WTC11 (cell line): Measurements from ENCODE around the gene FGD6.

Experiments used
- EMX1 ChIP-seq: fragments of 250-450 bp; sonication (Bioruptor Pico); IDR thresholded peaks from 2 replicates; pipeline ENCODE4 v1.8.0; 2021; ENCODE audit warnings: mild to moderate bottlenecking
- ESRRA ChIP-seq: sonication (generic); formaldehyde crosslinking; IDR thresholded peaks from 2 replicates; pipeline ENCODE4 v1.8.1; 2022; ENCODE audit warnings: mild to moderate bottlenecking, missing genetic modification reagents, borderline replicate concordance
- IRF2 ChIP-seq: sonication (generic); formaldehyde crosslinking; IDR thresholded peaks from 2 replicates; pipeline ENCODE4 v1.8.0; 2022; ENCODE audit warnings: low read depth, missing genetic modification reagents, borderline replicate concordance
- JUN ChIP-seq: sonication (generic); formaldehyde crosslinking; IDR thresholded peaks from 2 replicates; pipeline ENCODE4 v1.8.0; 2023; ENCODE audit warnings: mild to moderate bottlenecking, missing genetic modification reagents
- NFYB ChIP-seq: sonication (generic); formaldehyde crosslinking; conservative IDR thresholded peaks from 2 replicates; pipeline ENCODE4 v1.8.0; 2022; ENCODE audit warnings: low read depth, missing genetic modification reagents
- SP1 ChIP-seq: sonication (generic); formaldehyde crosslinking; conservative IDR thresholded peaks from 2 replicates; pipeline ENCODE4 v1.8.1; 2022; ENCODE audit warnings: missing genetic modification reagents
- TCF7 ChIP-seq: sonication (generic); formaldehyde crosslinking; IDR thresholded peaks from 2 replicates; pipeline ENCODE4 v1.8.0; 2022; ENCODE audit warnings: mild to moderate bottlenecking, low read depth, missing genetic modification reagents, moderate library complexity
- TF ChIP-seq, protein P1 (sequence below): sonication (generic); formaldehyde crosslinking; IDR thresholded peaks from 2 replicates; pipeline ENCODE4 v1.8.1; 2023; ENCODE audit warnings: mild to moderate bottlenecking, moderate library complexity, missing genetic modification reagents
- TF ChIP-seq, protein P2 (sequence below): fragments of 250-450 bp; sonication (Bioruptor Pico); IDR thresholded peaks from 2 replicates; pipeline ENCODE4 v1.9.0; 2021; ENCODE audit warnings: mild to moderate bottlenecking, borderline replicate concordance
- TF ChIP-seq, protein P3 (sequence below): fragments of 200-600 bp; IDR thresholded peaks from 2 replicates; pipeline ENCODE4 v1.8.0; 2022; ENCODE audit warnings: antibody characterized with exemption
- TF ChIP-seq, protein P4 (sequence below): sonication (generic); formaldehyde crosslinking; IDR thresholded peaks from 2 replicates; pipeline ENCODE4 v1.8.0; 2022; ENCODE audit warnings: mild to moderate bottlenecking, missing genetic modification reagents
- TF ChIP-seq, protein P5 (sequence below): sonication (generic); formaldehyde crosslinking; IDR thresholded peaks from 2 replicates; pipeline ENCODE4 v1.8.1; 2022; ENCODE audit warnings: missing genetic modification reagents, borderline replicate concordance
- TF ChIP-seq, protein P6 (sequence below): sonication (generic); formaldehyde crosslinking; IDR thresholded peaks from 2 replicates; pipeline ENCODE4 v1.8.1; 2022; ENCODE audit warnings: mild to moderate bottlenecking, moderate library complexity, missing genetic modification reagents

DNA sequence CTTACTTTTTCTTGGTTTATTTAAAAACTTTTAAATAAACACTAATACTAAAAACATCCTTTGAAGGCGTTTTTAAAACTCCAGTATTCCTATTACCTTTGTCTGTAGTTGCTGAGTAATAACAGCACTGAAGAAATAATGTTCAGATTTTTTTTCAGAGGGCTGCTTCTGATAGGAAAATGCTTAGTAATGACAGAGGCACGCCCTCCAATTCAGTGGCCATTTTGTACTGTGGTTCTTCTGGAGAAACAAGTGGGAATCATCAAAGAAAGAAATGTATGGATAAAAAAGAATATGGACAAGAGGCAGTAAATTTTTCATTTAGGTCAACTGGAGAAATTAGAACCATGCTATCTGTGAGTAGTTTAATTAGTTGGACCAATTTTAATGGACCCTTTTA, 13.9 kb upstream of the FGD6 start:
- TF ChIP-seq TCF7 (CRISPR knock-in tag) (no peak), JUN (no peak), SP1 (no peak), NFYB (no peak), IRF2 (CRISPR knock-in tag) (no peak), EMX1 (no peak), ESRRA (CRISPR knock-in tag) (no peak)
- TF ChIP-seq, protein P1, sequence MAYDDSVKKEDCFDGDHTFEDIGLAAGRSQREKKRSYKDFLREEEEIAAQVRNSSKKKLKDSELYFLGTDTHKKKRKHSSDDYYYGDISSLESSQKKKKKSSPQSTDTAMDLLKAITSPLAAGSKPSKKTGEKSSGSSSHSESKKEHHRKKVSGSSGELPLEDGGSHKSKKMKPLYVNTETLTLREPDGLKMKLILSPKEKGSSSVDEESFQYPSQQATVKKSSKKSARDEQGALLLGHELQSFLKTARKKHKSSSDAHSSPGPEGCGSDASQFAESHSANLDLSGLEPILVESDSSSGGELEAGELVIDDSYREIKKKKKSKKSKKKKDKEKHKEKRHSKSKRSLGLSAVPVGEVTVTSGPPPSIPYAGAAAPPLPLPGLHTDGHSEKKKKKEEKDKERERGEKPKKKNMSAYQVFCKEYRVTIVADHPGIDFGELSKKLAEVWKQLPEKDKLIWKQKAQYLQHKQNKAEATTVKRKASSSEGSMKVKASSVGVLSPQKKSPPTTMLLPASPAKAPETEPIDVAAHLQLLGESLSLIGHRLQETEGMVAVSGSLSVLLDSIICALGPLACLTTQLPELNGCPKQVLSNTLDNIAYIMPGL: no peak
- TF ChIP-seq, protein P2, sequence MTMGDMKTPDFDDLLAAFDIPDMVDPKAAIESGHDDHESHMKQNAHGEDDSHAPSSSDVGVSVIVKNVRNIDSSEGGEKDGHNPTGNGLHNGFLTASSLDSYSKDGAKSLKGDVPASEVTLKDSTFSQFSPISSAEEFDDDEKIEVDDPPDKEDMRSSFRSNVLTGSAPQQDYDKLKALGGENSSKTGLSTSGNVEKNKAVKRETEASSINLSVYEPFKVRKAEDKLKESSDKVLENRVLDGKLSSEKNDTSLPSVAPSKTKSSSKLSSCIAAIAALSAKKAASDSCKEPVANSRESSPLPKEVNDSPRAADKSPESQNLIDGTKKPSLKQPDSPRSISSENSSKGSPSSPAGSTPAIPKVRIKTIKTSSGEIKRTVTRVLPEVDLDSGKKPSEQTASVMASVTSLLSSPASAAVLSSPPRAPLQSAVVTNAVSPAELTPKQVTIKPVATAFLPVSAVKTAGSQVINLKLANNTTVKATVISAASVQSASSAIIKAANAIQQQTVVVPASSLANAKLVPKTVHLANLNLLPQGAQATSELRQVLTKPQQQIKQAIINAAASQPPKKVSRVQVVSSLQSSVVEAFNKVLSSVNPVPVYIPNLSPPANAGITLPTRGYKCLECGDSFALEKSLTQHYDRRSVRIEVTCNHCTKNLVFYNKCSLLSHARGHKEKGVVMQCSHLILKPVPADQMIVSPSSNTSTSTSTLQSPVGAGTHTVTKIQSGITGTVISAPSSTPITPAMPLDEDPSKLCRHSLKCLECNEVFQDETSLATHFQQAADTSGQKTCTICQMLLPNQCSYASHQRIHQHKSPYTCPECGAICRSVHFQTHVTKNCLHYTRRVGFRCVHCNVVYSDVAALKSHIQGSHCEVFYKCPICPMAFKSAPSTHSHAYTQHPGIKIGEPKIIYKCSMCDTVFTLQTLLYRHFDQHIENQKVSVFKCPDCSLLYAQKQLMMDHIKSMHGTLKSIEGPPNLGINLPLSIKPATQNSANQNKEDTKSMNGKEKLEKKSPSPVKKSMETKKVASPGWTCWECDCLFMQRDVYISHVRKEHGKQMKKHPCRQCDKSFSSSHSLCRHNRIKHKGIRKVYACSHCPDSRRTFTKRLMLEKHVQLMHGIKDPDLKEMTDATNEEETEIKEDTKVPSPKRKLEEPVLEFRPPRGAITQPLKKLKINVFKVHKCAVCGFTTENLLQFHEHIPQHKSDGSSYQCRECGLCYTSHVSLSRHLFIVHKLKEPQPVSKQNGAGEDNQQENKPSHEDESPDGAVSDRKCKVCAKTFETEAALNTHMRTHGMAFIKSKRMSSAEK (CRISPR knock-in tag): no peak
- TF ChIP-seq, protein P3, sequence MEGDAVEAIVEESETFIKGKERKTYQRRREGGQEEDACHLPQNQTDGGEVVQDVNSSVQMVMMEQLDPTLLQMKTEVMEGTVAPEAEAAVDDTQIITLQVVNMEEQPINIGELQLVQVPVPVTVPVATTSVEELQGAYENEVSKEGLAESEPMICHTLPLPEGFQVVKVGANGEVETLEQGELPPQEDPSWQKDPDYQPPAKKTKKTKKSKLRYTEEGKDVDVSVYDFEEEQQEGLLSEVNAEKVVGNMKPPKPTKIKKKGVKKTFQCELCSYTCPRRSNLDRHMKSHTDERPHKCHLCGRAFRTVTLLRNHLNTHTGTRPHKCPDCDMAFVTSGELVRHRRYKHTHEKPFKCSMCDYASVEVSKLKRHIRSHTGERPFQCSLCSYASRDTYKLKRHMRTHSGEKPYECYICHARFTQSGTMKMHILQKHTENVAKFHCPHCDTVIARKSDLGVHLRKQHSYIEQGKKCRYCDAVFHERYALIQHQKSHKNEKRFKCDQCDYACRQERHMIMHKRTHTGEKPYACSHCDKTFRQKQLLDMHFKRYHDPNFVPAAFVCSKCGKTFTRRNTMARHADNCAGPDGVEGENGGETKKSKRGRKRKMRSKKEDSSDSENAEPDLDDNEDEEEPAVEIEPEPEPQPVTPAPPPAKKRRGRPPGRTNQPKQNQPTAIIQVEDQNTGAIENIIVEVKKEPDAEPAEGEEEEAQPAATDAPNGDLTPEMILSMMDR: no peak
- TF ChIP-seq, protein P4, sequence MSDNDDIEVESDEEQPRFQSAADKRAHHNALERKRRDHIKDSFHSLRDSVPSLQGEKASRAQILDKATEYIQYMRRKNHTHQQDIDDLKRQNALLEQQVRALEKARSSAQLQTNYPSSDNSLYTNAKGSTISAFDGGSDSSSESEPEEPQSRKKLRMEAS (CRISPR knock-in tag): no peak
- TF ChIP-seq, protein P5, sequence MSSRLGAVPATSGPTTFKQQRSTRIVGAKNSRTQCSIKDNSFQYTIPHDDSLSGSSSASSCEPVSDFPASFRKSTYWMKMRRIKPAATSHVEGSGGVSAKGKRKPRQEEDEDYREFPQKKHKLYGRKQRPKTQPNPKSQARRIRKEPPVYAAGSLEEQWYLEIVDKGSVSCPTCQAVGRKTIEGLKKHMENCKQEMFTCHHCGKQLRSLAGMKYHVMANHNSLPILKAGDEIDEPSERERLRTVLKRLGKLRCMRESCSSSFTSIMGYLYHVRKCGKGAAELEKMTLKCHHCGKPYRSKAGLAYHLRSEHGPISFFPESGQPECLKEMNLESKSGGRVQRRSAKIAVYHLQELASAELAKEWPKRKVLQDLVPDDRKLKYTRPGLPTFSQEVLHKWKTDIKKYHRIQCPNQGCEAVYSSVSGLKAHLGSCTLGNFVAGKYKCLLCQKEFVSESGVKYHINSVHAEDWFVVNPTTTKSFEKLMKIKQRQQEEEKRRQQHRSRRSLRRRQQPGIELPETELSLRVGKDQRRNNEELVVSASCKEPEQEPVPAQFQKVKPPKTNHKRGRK (CRISPR knock-in tag): no peak
- TF ChIP-seq, protein P6, sequence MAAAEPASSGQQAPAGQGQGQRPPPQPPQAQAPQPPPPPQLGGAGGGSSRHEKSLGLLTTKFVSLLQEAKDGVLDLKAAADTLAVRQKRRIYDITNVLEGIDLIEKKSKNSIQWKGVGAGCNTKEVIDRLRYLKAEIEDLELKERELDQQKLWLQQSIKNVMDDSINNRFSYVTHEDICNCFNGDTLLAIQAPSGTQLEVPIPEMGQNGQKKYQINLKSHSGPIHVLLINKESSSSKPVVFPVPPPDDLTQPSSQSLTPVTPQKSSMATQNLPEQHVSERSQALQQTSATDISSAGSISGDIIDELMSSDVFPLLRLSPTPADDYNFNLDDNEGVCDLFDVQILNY (CRISPR knock-in tag): no peak
